ENCODE data around the gene ADAMTS15. TPM values are rescaled to one million over a fixed set of nuclear protein-coding genes. Genes with fewer than 3 reads are reported as not detected.

The ADAMTS15 gene
- total RNA-seq, 2 experiments from 2014 or later: not detected

DNA sequence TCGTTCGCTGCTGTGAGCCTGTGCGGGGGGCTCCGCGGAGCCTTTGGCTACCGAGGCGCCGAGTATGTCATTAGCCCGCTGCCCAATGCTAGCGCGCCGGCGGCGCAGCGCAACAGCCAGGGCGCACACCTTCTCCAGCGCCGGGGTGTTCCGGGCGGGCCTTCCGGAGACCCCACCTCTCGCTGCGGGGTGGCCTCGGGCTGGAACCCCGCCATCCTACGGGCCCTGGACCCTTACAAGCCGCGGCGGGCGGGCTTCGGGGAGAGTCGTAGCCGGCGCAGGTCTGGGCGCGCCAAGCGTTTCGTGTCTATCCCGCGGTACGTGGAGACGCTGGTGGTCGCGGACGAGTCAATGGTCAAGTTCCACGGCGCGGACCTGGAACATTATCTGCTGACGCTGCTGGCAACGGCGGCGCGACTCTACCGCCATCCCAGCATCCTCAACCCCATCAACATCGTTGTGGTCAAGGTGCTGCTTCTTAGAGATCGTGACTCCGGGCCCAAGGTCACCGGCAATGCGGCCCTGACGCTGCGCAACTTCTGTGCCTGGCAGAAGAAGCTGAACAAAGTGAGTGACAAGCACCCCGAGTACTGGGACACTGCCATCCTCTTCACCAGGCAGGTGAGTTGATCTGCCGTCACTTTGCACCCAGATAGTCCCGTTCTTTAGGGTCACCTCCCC lies 1.0 kb downstream of the ADAMTS15 start:
- Histone ChIP-seq H2AFZ (ENCODE audit: low read length) (no peak overlapping the region), H3K9me3 (ENCODE audit: low read length) (no peaks in the 10 kb centered on the region)

GRCh38 chr11:130449996-130450769 lies 1.7 kb downstream of the ADAMTS15 start:
- no TSS peak for BruUV-seq (replicated peaks)
- no peak overlapping the region for H3K4me2 ChIP-seq (ENCODE audit: low read length)
- no peak for DNase-seq (ENCODE audit: low spot score)
- H3K36me3 ChIP-seq (ENCODE audit: insufficient read depth, low read length): no peaks in the 10 kb centered on the region
- H4K20me1 ChIP-seq (ENCODE audit: insufficient read depth, low read length): no peaks in the 10 kb centered on the region
- POLR2A ChIA-PET: interaction anchor here (0.6 kb wide), 2 partner anchors 7 to 988 kb away, joined by 3 to 4 read pairs; no protein-coding TSS in a partner anchor
- TF ChIP-seq EZH2phosphoT487 (IDR thresholded peaks at IDR 0.05; ENCODE audit: borderline replicate concordance, low read depth, low read length): no peak
- TF ChIP-seq, protein P1, sequence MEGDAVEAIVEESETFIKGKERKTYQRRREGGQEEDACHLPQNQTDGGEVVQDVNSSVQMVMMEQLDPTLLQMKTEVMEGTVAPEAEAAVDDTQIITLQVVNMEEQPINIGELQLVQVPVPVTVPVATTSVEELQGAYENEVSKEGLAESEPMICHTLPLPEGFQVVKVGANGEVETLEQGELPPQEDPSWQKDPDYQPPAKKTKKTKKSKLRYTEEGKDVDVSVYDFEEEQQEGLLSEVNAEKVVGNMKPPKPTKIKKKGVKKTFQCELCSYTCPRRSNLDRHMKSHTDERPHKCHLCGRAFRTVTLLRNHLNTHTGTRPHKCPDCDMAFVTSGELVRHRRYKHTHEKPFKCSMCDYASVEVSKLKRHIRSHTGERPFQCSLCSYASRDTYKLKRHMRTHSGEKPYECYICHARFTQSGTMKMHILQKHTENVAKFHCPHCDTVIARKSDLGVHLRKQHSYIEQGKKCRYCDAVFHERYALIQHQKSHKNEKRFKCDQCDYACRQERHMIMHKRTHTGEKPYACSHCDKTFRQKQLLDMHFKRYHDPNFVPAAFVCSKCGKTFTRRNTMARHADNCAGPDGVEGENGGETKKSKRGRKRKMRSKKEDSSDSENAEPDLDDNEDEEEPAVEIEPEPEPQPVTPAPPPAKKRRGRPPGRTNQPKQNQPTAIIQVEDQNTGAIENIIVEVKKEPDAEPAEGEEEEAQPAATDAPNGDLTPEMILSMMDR (conservative IDR thresholded peaks at IDR 0.05; ENCODE audit: low read length): no peak
- H2AFZ ChIP-seq (ENCODE audit: low read length): no peak overlapping the region
- no peaks in the 10 kb centered on the region for H3K4me1 ChIP-seq (ENCODE audit: insufficient read depth, low read length, poor library complexity, severe bottlenecking)
- H3K27ac ChIP-seq (ENCODE audit: low read depth, low read length, poor library complexity, severe bottlenecking): no peak overlapping the region
- H3K4me3 ChIP-seq (ENCODE audit: low read depth, low read length, poor library complexity, severe bottlenecking): no peak overlapping the region
- intact Hi-C loops (cut with micrococcal nuclease; ENCODE audit: unreplicated experiment): no loop called here
- H3K9me2 ChIP-seq (ENCODE audit: insufficient read depth, low read length): no peaks in the 10 kb centered on the region
- H3K79me2 ChIP-seq (ENCODE audit: insufficient read depth, low read depth, low read length): no peaks in the 10 kb centered on the region
- no peaks in the 10 kb centered on the region for H3K9me3 ChIP-seq (ENCODE audit: low read length)
- CTCF ChIA-PET (ENCODE audit: unreplicated experiment): no interaction called here

More for the DNA sequence above, 1.0 kb downstream of the ADAMTS15 start:
- no peak overlapping the region for H3K27ac ChIP-seq (ENCODE audit: low read depth, low read length, poor library complexity, severe bottlenecking)
- H3K9me2 ChIP-seq (ENCODE audit: insufficient read depth, low read length): no peaks in the 10 kb centered on the region
- ChIA-PET POLR2A (interaction anchor here (0.6 kb wide), 1 partner anchor 8 kb away, joined by 4 read pairs; no protein-coding TSS in a partner anchor), CTCF (ENCODE audit: unreplicated experiment) (no interaction called here)
- no TSS peak for BruUV-seq (replicated peaks)
- TF ChIP-seq, protein P1 (conservative IDR thresholded peaks at IDR 0.05; ENCODE audit: low read length): no peak
- no peak for TF ChIP-seq EZH2phosphoT487 (IDR thresholded peaks at IDR 0.05; ENCODE audit: borderline replicate concordance, low read depth, low read length)
- DNase-seq (ENCODE audit: low spot score): no peak
- H4K20me1 ChIP-seq (ENCODE audit: insufficient read depth, low read length): no peaks in the 10 kb centered on the region
- H3K4me1 ChIP-seq (ENCODE audit: insufficient read depth, low read length, poor library complexity, severe bottlenecking): no peaks in the 10 kb centered on the region
- H3K4me3 ChIP-seq (ENCODE audit: low read depth, low read length, poor library complexity, severe bottlenecking): no peak overlapping the region
- intact Hi-C loops (cut with micrococcal nuclease; ENCODE audit: unreplicated experiment): no loop called here
- no peaks in the 10 kb centered on the region for H3K79me2 ChIP-seq (ENCODE audit: insufficient read depth, low read depth, low read length)
- H3K4me2 ChIP-seq (ENCODE audit: low read length): no peak overlapping the region
- H3K36me3 ChIP-seq (ENCODE audit: insufficient read depth, low read length): no peaks in the 10 kb centered on the region
